ENCODE measurements around the gene CDH13. TPM values are rescaled to one million over a fixed set of nuclear protein-coding genes. Genes with fewer than 3 reads are reported as not detected.
A peak's percentile ranks its signal among the peaks of the same experiment; 100 is the strongest.

The CDH13 gene
- total RNA-seq, 4 donors from 2014 or later = 5.8 to 36.7 (median 20.4) TPM

DNA sequence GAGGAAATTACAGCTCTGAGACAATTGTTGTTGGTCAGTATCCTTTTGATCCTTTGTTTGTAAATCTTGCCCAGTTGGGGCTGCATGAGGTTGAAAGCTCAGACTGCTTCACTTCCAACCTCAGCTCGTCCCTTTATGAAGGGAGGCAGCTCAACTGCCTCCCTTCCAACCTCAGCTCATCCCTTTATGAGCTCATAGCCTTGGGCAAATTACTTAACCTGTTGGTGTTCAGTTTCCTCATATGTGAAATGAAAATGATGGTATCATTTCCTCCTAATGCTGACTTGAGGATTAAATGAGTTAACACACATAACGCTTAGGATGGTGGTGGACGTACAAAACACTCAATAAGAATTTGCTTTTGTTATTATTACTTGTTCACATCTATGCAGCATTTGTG lies 265.1 kb downstream of the CDH13 start:
- Histone ChIP-seq H3K9me3 (no peaks in the 10 kb centered on the region), H3K27ac (peak overlapping the region in 3 of 4 donors; percentile 59 to 71 (median 62)), H3K4me1 (peaks cover 30 to 36% of the 10 kb centered on the region in 2 donors), H3K36me3 (no peaks in the 10 kb centered on the region), H3K4me3 (peak overlapping the region in 1 of 4 donors; percentile 4), H3K27me3 (no peaks in the 10 kb centered on the region)
- intact Hi-C loops (cut with DNase I; ENCODE audit: low total_unique reads) (no loop called here), in situ Hi-C loops (cut with MboI; ENCODE audit: low sequenced_read_pairs in 4 of 4) (no loop called here)
- TF ChIP-seq, protein P1, sequence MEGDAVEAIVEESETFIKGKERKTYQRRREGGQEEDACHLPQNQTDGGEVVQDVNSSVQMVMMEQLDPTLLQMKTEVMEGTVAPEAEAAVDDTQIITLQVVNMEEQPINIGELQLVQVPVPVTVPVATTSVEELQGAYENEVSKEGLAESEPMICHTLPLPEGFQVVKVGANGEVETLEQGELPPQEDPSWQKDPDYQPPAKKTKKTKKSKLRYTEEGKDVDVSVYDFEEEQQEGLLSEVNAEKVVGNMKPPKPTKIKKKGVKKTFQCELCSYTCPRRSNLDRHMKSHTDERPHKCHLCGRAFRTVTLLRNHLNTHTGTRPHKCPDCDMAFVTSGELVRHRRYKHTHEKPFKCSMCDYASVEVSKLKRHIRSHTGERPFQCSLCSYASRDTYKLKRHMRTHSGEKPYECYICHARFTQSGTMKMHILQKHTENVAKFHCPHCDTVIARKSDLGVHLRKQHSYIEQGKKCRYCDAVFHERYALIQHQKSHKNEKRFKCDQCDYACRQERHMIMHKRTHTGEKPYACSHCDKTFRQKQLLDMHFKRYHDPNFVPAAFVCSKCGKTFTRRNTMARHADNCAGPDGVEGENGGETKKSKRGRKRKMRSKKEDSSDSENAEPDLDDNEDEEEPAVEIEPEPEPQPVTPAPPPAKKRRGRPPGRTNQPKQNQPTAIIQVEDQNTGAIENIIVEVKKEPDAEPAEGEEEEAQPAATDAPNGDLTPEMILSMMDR (IDR thresholded peaks at IDR 0.05 in 4 of 5, conservative IDR thresholded peaks at IDR 0.05 in 1 of 5) = no peak
- no peak for TF ChIP-seq POLR2A (IDR thresholded peaks at IDR 0.05)
- DNase-seq (no peak), ATAC-seq (peak; percentile 49 to 63)

DNA sequence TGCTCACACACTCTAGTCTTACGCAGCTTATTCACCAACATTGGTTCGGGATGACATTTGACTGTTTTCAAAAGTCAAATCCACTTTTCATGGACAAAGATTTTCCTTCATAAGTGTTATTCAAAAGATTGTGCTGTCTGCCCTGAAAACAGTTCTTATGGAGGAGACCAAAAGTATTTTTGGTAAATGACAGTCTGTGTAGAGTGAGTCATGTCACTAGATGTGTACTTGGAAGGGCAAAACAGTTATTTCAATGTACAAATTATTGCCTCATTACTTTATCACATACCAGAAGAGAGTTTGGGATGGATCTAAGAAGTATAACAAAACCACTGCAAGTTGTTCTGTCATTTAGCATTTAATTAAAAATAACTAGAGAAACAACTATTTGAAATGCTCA lies 265.6 kb downstream of the CDH13 start:
- ATAC-seq = peak; percentile 93 to 94
- Histone ChIP-seq H3K4me1 (peaks cover 30 to 36% of the 10 kb centered on the region in 2 donors), H3K36me3 (no peaks in the 10 kb centered on the region), H3K9me3 (no peaks in the 10 kb centered on the region), H3K27ac (peak overlapping the region in 3 of 4 donors; percentile 59 to 71 (median 62)), H3K27me3 (no peaks in the 10 kb centered on the region), H3K4me3 (peak overlapping the region in 1 of 4 donors; percentile 4)
- in situ Hi-C loops (cut with MboI; ENCODE audit: low sequenced_read_pairs in 4 of 4) (no loop called here), intact Hi-C loops (cut with DNase I; ENCODE audit: low total_unique reads) (no loop called here)
- DNase-seq = no peak
- no peak for TF ChIP-seq POLR2A (IDR thresholded peaks at IDR 0.05)
- TF ChIP-seq, protein P1 (IDR thresholded peaks at IDR 0.05 in 4 of 5, conservative IDR thresholded peaks at IDR 0.05 in 1 of 5) = no peak

DNA sequence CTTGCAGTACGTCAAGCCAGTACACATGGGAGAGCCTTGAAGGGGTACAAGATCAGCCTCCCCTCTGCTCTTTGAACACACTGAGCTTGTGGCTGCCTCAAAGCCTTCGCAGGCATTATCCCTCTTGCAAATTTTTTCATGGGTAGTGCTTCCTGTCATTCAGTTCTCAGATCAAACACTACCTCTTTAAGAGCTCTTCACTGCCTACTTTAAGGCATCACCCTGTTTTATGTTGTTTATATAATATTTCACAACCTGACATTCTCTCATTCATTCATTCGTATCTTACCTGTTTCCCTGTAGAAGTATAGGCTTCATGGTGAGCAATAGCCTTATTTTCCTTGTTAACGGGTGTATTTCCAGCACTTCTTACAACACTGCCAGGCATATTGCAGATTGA lies 269.1 kb downstream of the CDH13 start:
- intact Hi-C loops (cut with DNase I; ENCODE audit: low total_unique reads) (no loop called here), in situ Hi-C loops (cut with MboI; ENCODE audit: low sequenced_read_pairs in 4 of 4) (no loop called here)
- no peak overlapping the region for H3K4me3 ChIP-seq
- H3K4me1 ChIP-seq = peaks cover 30 to 31% of the 10 kb centered on the region in 2 donors
- no peak for TF ChIP-seq POLR2A (IDR thresholded peaks at IDR 0.05)
- TF ChIP-seq, protein P1 (IDR thresholded peaks at IDR 0.05 in 4 of 5, conservative IDR thresholded peaks at IDR 0.05 in 1 of 5) = no peak
- no peak overlapping the region for H3K27ac ChIP-seq
- no peaks in the 10 kb centered on the region for H3K27me3 ChIP-seq
- no peaks in the 10 kb centered on the region for H3K9me3 ChIP-seq
- ATAC-seq (no peak), DNase-seq (no peak)
- no peaks in the 10 kb centered on the region for H3K36me3 ChIP-seq

DNA sequence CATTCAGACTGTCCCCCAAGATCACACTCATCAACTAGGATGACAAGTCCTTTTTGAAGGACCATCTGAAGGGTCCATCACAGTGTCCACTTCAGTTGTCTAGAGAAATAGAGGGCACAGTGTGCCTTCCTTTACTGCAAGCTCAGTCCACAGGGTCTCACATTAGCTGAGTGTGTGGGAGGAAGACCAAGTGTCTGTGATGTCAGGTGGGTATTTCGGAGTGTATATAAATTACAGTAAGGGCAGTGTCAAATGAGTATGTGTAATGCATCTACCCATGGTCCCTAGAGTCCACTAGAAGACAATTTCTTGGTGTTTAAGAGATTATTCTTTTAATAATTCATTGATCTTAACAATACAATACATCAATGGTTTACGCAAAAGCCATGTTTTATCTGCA lies 272.2 kb downstream of the CDH13 start:
- intact Hi-C loops (cut with DNase I; ENCODE audit: low total_unique reads) = no loop called here

More for the DNA sequence above, 272.2 kb downstream of the CDH13 start:
- Histone ChIP-seq H3K9me3 (no peaks in the 10 kb centered on the region), H3K27me3 (no peaks in the 10 kb centered on the region), H3K36me3 (no peaks in the 10 kb centered on the region), H3K4me3 (no peak overlapping the region), H3K27ac (no peak overlapping the region), H3K4me1 (peaks cover 8 to 11% of the 10 kb centered on the region in 2 donors)
- no peak for TF ChIP-seq POLR2A (IDR thresholded peaks at IDR 0.05)
- TF ChIP-seq, protein P1 (IDR thresholded peaks at IDR 0.05 in 4 of 5, conservative IDR thresholded peaks at IDR 0.05 in 1 of 5) = no peak
- in situ Hi-C loops (cut with MboI; ENCODE audit: low sequenced_read_pairs in 4 of 4) = no loop called here
- DNase-seq (no peak), ATAC-seq (no peak)
